PC-3 (cell line): ENCODE data around the gene ARHGAP26.

Experiments
- EZH2 ChIP-seq: fragments of 300-600 bp; sonication (generic); IDR thresholded peaks from one replicate; pipeline ENCODE4 v1.6.1; 2017; ENCODE audit warnings: antibody characterized with exemption, mild to moderate bottlenecking, low read length; ENCODE audit not compliant: unreplicated experiment
- EZH2phosphoT487 ChIP-seq: fragments of 300-600 bp; sonication (generic); IDR thresholded peaks from 2 replicates; pipeline ENCODE4 v1.6.1; 2018; ENCODE audit warnings: mild to moderate bottlenecking, antibody characterized with exemption, low read length, borderline replicate concordance
- TF ChIP-seq, protein P1 (sequence below): fragments of 300-600 bp; sonication (generic); conservative IDR thresholded peaks from 2 replicates; pipeline ENCODE4 v1.5.1; 2017; ENCODE audit warnings: antibody characterized with exemption, low read depth, mild to moderate bottlenecking, low read length

GRCh38 chr5:143233031-143233430, 462.9 kb downstream of the ARHGAP26 start:
- TF ChIP-seq, protein P1, sequence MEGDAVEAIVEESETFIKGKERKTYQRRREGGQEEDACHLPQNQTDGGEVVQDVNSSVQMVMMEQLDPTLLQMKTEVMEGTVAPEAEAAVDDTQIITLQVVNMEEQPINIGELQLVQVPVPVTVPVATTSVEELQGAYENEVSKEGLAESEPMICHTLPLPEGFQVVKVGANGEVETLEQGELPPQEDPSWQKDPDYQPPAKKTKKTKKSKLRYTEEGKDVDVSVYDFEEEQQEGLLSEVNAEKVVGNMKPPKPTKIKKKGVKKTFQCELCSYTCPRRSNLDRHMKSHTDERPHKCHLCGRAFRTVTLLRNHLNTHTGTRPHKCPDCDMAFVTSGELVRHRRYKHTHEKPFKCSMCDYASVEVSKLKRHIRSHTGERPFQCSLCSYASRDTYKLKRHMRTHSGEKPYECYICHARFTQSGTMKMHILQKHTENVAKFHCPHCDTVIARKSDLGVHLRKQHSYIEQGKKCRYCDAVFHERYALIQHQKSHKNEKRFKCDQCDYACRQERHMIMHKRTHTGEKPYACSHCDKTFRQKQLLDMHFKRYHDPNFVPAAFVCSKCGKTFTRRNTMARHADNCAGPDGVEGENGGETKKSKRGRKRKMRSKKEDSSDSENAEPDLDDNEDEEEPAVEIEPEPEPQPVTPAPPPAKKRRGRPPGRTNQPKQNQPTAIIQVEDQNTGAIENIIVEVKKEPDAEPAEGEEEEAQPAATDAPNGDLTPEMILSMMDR = no peak
- TF ChIP-seq EZH2phosphoT487 = no peak
- TF ChIP-seq EZH2 = no peak
